ENCODE measurements around the gene SLC52A1. TPM values are rescaled to one million over a fixed set of nuclear protein-coding genes. Genes with fewer than 3 reads are reported as not detected.

SLC52A1 gene
- total and polyA plus RNA-seq, 8 donors, result 0.13 to 0.73 (median 0.28) TPM

GRCh38 chr17:5023588-5024147 lies 11.6 kb downstream of the SLC52A1 start:
- no peak for ATAC-seq
- H3K27ac ChIP-seq, result no peak overlapping the region
- intact Hi-C loops (cut with DNase I), result no loop called here
- H3K4me3 ChIP-seq, result no peak overlapping the region
- TF ChIP-seq CTCF (IDR thresholded peaks at IDR 0.05), result no peak
- DNase-seq, result no peak
- H3K9me3 ChIP-seq, result no peaks in the 10 kb centered on the region
- H3K4me1 ChIP-seq, result no peaks in the 10 kb centered on the region
- peaks cover 0 to 58% of the 10 kb centered on the region in 2 donors for H3K36me3 ChIP-seq
- H3K27me3 ChIP-seq, result no peaks in the 10 kb centered on the region

GRCh38 chr17:5022171-5022711 lies 13.0 kb downstream of the SLC52A1 start:
- intact Hi-C loops (cut with DNase I), result no loop called here
- Histone ChIP-seq H3K9me3 (no peaks in the 10 kb centered on the region), H3K36me3 (peaks cover 0 to 73% of the 10 kb centered on the region in 2 donors), H3K27ac (no peak overlapping the region), H3K27me3 (no peaks in the 10 kb centered on the region), H3K4me3 (no peak overlapping the region), H3K4me1 (no peaks in the 10 kb centered on the region)
- ATAC-seq, result no peak
- DNase-seq, result no peak
- TF ChIP-seq CTCF (IDR thresholded peaks at IDR 0.05), result no peak

GRCh38 chr17:5020502-5021023 lies 14.7 kb downstream of the SLC52A1 start:
- intact Hi-C loops (cut with DNase I), result no loop called here
- no peak for DNase-seq
- Histone ChIP-seq H3K4me3 (no peak overlapping the region), H3K9me3 (no peaks in the 10 kb centered on the region), H3K36me3 (peaks cover 0 to 89% of the 10 kb centered on the region in 2 donors), H3K27ac (no peak overlapping the region), H3K4me1 (no peaks in the 10 kb centered on the region), H3K27me3 (no peaks in the 10 kb centered on the region)
- TF ChIP-seq CTCF (IDR thresholded peaks at IDR 0.05), result no peak
- no peak for ATAC-seq

- H3K36me3 ChIP-seq, result peaks cover 0 to 100% of the 10 kb centered on the region in 2 donors
- no peak for TF ChIP-seq CTCF (IDR thresholded peaks at IDR 0.05)
- H3K4me1 ChIP-seq, result no peaks in the 10 kb centered on the region
- ATAC-seq (no peak), DNase-seq (no peak)
- H3K27ac ChIP-seq, result no peak overlapping the region
- intact Hi-C loops (cut with DNase I), result no loop called here
- H3K27me3 ChIP-seq, result no peaks in the 10 kb centered on the region
- H3K4me3 ChIP-seq, result no peak overlapping the region
- H3K9me3 ChIP-seq, result no peaks in the 10 kb centered on the region
Measured at GRCh38 chr17:5019475-5019956, 15.7 kb downstream of the SLC52A1 start.

GRCh38 chr17:5014357-5014756 lies 20.9 kb downstream of the SLC52A1 start:
- H3K9me3 ChIP-seq, result no peaks in the 10 kb centered on the region
- H3K36me3 ChIP-seq, result peaks cover 0 to 97% of the 10 kb centered on the region in 2 donors
- no peak overlapping the region for H3K27ac ChIP-seq
- DNase-seq, result no peak
- H3K4me3 ChIP-seq, result no peak overlapping the region
- no peaks in the 10 kb centered on the region for H3K4me1 ChIP-seq
- intact Hi-C loops (cut with DNase I), result no loop called here
- TF ChIP-seq CTCF (IDR thresholded peaks at IDR 0.05), result no peak
- no peaks in the 10 kb centered on the region for H3K27me3 ChIP-seq
- ATAC-seq, result no peak
